AG10803 (cell line): Measurements from ENCODE around the gene TBC1D16.

Experiments used
- DNase-seq: peaks from one replicate; pipeline ENCODE4 v3.0.0; 2010; ENCODE audit warnings: low read depth
- H3K4me3 ChIP-seq: 2 replicates; pipeline ENCODE4 v1.5.1; 2011; ENCODE audit warnings: mild to moderate bottlenecking, low read length, control low read depth
- TF ChIP-seq, protein P1 (sequence below): conservative IDR thresholded peaks from 2 replicates; pipeline ENCODE4 v1.5.1; 2011; ENCODE audit warnings: mild to moderate bottlenecking, low read length, control low read depth, inconsistent platforms

TBC1D16 gene

DNA sequence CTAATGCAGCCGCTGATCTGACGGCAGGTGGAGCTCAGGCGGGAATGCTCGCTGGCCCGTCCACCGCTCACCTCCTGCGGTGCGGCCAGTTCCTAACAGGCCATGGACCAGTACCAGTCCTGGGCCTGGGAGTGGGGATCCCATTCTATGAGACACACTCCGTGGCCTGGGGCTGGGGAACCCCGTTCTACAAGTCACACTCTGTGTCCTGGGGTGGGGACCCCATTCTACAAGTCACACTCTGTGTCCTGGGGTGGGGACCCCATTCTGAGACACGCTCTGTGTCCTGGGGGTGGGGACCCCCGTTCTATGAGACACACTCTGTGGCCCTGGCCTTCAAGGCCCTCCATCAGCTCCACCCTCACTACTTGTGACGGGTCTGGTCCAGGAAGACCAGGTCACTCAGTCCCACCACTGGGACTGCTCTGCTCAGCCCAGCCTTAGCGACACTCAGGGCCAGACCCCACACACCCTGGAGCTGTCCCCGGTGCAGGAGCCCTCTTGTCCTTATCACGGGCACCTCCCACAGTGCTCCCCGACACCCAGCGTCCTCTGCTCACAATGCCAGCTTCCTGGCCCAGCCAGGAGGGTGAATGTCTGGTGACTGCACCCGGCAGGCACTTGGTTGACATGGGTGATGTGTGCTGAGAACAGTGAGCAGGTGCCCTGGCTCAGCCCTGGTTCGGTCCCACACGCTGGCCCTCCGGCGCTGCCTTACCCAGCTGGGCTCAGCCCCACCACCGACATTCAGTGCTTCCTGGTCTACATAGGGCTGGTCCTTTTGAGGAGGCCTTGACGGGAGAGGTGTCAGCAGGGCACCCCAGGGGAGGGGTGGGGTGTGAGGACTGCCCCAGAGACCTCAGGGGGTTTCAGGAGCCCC, 89.1 kb downstream of the TBC1D16 start:
- TF ChIP-seq, protein P1, sequence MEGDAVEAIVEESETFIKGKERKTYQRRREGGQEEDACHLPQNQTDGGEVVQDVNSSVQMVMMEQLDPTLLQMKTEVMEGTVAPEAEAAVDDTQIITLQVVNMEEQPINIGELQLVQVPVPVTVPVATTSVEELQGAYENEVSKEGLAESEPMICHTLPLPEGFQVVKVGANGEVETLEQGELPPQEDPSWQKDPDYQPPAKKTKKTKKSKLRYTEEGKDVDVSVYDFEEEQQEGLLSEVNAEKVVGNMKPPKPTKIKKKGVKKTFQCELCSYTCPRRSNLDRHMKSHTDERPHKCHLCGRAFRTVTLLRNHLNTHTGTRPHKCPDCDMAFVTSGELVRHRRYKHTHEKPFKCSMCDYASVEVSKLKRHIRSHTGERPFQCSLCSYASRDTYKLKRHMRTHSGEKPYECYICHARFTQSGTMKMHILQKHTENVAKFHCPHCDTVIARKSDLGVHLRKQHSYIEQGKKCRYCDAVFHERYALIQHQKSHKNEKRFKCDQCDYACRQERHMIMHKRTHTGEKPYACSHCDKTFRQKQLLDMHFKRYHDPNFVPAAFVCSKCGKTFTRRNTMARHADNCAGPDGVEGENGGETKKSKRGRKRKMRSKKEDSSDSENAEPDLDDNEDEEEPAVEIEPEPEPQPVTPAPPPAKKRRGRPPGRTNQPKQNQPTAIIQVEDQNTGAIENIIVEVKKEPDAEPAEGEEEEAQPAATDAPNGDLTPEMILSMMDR: no peak
- no peak for DNase-seq
- no peak overlapping the region for H3K4me3 ChIP-seq

DNA sequence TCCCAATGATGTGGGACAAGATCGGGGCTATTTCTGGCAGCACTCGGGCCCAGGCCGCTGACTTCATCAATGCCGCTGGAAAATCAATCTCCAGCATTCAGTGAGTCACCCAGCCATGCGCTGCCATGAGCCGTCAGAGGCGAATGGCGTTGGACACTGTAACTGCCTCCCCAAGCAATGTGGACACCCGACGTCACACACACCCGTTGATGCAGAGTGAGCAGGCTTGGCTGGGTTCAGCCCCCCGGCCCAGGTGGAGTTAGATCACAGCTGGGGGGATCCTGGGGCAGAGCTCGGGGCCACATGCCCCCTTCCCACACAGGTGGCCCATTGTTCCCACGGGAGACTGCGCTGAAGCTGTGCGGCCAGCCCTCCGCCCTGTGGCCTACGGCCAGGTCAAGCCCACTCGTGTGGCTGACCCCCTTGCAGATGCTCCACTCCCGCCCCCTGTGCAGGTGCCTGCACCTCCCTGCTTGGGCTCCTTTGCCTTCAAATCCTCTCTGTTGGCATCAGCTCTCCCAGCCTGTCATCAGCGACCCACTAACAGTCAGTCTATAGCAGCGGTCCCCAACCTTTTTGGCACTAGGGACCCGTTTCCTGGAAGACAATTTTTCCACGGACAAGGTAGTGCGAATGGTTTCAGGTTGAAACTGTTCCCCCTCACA, 89.9 kb downstream of the TBC1D16 start:
- TF ChIP-seq, protein P1: no peak

DNA sequence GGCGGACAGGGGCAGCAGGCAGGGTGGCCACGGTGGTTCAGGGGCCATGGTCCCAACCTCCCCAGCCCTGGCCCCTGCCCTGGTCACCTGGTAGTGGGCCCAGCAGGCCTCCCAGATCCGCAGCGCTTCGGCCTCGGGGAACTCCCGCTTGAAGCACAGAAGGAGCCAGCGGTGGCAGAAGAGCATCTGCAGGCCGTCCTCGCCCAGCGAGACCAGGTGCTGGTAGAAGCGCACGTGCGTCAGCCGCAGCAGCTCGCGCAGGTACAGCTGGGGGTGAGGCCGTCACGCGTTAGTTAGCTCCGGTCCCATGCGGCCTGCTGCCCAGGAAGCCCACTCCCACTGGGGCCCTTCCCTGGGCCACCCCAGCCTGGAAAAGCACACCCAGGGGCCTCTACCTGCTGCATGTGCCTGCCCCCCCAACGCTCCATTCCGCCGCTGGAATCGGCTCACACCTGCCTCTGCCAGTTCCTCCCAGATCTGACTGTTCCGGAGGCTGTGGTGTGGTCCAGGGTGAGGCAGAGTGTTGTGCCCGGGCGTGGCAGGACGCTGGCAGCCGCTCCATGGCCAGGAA, 90.8 kb downstream of the TBC1D16 start:
- TF ChIP-seq, protein P1: no peak
- no peak for DNase-seq
- H3K4me3 ChIP-seq: no peak overlapping the region

More for the DNA sequence above, 89.9 kb downstream of the TBC1D16 start:
- DNase-seq: no peak
- H3K4me3 ChIP-seq: no peak overlapping the region

DNA sequence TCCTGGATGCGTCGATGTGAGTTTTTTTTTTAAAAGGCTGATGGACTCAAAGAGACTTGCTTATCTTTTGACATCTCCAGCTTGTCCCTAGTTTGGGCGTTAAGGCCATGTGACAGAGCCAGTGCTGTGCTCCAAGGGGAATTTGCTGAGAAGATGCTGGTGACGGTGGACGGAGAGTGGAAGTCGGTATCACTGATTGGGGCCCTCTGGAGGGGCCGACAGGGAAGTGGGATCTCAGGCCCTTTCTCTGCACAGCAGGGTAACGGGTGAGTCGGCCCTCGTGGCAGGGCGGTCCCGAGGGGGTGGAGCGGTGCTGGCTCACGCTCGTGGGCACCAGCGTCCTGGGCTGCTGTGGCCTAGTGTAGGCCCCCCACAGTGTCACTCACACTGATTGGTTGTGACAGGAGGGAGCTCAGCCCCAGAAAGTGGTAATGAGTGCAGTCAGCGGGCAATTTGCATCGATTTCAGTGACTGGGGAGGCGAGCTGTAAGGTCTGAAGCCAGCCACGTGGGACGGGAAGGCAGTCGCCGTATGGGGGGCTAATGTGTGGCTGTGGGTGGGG, 91.3 kb downstream of the TBC1D16 start:
- DNase-seq: no peak
- H3K4me3 ChIP-seq: no peak overlapping the region
- TF ChIP-seq, protein P1: no peak

DNA sequence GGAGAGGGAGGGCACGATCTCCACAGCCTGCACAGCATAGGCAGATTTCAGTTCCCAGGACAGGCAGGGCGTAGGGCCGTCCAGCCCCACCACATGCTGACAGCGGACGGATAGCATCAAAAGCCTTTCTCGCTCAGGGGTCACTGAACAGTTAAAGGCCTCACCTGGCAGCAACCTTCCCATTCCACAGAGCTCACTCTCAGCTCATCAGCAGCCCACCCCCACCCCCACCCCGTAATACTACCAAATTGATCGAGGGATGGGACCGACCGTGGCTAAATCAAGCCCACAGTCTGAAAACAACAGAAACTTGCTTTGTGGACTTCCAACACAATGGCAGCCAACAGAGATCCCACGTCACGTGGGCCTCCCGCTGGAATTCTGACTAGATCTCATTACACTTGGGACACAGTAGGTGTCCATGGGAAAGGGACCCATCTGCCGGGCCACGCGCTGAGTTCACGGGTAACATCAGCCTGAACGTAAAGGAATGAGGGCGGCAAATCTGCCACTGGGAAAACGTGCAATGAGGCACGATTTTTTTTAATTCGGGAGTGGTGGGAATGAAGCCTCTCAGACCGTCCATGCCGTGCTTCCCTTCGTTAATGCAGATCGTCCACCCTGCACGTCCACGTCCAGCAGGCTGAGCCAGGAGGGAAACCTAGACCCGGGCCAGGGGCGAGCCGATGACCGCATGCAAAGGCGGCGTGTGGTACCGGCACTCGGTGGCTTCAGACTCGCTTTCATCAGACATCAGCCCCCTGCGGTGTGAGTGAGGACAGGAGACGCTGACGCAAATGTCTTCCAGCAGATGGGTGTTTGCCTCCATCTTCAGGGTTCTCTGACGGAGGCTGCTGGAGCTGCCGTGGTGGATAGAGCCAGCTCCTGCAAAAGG, 92.1 kb downstream of the TBC1D16 start:
- TF ChIP-seq, protein P1: no peak
- DNase-seq: no peak
- H3K4me3 ChIP-seq: no peak overlapping the region

DNA sequence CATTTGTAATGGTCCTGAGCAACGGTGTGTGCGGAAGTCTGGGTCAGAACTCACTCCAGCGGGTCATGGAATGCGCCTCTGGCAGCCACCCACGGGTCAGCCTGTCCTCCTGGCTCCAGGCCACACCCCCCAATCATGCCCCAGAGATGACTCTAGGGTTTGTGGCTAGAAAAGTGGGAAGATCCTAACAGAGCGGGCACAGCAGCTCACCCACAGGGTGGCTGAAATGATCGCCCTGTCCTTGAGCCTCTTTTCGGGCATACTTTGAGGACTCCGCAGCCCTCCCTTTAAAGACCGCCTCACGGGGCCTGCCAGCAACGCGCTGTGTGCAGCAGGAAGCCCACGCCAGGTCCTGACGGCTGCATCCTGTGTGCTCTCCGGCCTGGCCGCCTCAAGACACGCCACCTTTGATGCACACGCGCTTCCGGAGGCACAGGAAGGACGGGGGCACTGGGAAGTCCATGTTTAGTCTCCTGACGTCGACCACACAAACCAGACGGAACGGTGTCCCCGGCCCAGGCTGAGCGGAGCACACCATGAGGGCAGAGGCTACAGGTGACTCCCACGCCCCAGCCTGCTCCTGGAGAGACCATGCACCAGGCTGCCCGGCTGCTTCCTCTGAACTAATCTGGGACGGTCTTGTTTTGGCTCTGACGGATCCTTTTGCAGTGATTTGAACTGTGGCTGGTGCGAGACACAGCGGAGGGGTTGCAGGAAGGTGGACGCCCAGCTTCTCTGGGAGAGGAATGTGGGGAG, 92.9 kb downstream of the TBC1D16 start:
- no peak overlapping the region for H3K4me3 ChIP-seq
- DNase-seq: no peak
- TF ChIP-seq, protein P1: no peak
